GM23248 (cell line): ENCODE measurements around the gene B4GALNT1. TPM values are rescaled to one million over a fixed set of nuclear protein-coding genes. Genes with fewer than 3 reads are reported as not detected.
A peak's percentile ranks its signal among the peaks of the same experiment; 100 is the strongest.

Experiments used
- DNase-seq: peaks from one replicate; pipeline ENCODE4 v3.0.0-alpha.2; 2015
- H2AFZ ChIP-seq: fragments of 200-600 bp; sonication (generic); 2 replicates; pipeline ENCODE4 v1.6.1; 2016; ENCODE audit warnings: antibody characterized with exemption
- H3F3A ChIP-seq: fragments of 200-600 bp; sonication (generic); 2 replicates; pipeline ENCODE4 v1.6.1; 2016; ENCODE audit warnings: mild to moderate bottlenecking, antibody characterized with exemption, mixed run types; ENCODE audit not compliant: insufficient read depth
- H3K27ac ChIP-seq: fragments of 200-600 bp; sonication (generic); 2 replicates; pipeline ENCODE4 v1.5.1; 2016; ENCODE audit warnings: mild to moderate bottlenecking
- H3K27me3 ChIP-seq: fragments of 200-600 bp; sonication (generic); replicated peaks from 2 replicates; pipeline ENCODE4 v1.6.1; 2016; ENCODE audit warnings: mild to moderate bottlenecking; ENCODE audit not compliant: insufficient read depth
- H3K36me3 ChIP-seq: fragments of 200-600 bp; sonication (generic); 2 replicates; pipeline ENCODE4 v1.6.1; 2016; ENCODE audit warnings: low read depth, mild to moderate bottlenecking
- H3K4me1 ChIP-seq: fragments of 200-600 bp; sonication (generic); 2 replicates; pipeline ENCODE4 v1.6.1; 2016; ENCODE audit warnings: mild to moderate bottlenecking; ENCODE audit not compliant: insufficient read depth
- H3K4me2 ChIP-seq: fragments of 200-600 bp; sonication (generic); one replicate; pipeline ENCODE4 v1.6.1; 2016; ENCODE audit warnings: mild to moderate bottlenecking; ENCODE audit not compliant: unreplicated experiment
- H3K4me3 ChIP-seq: fragments of 200-600 bp; sonication (generic); 2 replicates; pipeline ENCODE4 v1.5.1; 2016; ENCODE audit warnings: mild to moderate bottlenecking
- H3K79me2 ChIP-seq: fragments of 200-600 bp; sonication (generic); 2 replicates; pipeline ENCODE4 v1.6.1; 2016; ENCODE audit warnings: mild to moderate bottlenecking; ENCODE audit not compliant: insufficient read depth
- H3K9ac ChIP-seq: fragments of 200-600 bp; sonication (generic); 2 replicates; pipeline ENCODE4 v1.6.1; 2016; ENCODE audit warnings: mild to moderate bottlenecking
- H3K9me2 ChIP-seq: fragments of 200-600 bp; sonication (generic); 2 replicates; pipeline ENCODE4 v1.6.1; 2016; ENCODE audit warnings: mixed run types, mild to moderate bottlenecking, moderate library complexity; ENCODE audit not compliant: insufficient read depth
- H3K9me3 ChIP-seq: fragments of 200-600 bp; sonication (generic); one replicate; pipeline ENCODE4 v1.6.1; 2017; ENCODE audit warnings: low read depth
- H4K20me1 ChIP-seq: fragments of 200-600 bp; sonication (generic); 2 replicates; pipeline ENCODE4 v1.6.0; 2016; ENCODE audit not compliant: insufficient read depth
- EZH2 ChIP-seq: fragments of 200-600 bp; sonication (generic); IDR thresholded peaks from 2 replicates; pipeline ENCODE4 v1.6.1; 2018; ENCODE audit warnings: antibody characterized with exemption, mild to moderate bottlenecking; ENCODE audit not compliant: insufficient read depth, poor library complexity, severe bottlenecking
- EZH2phosphoT487 ChIP-seq: fragments of 200-600 bp; sonication (generic); IDR thresholded peaks from 2 replicates; pipeline ENCODE4 v1.6.1; 2018; ENCODE audit warnings: antibody characterized with exemption, moderate library complexity, mild to moderate bottlenecking, low read depth; ENCODE audit not compliant: insufficient read depth
- WGBS, 2 experiments: methylation state at CpG; one replicate each; pipeline ENCODE4 v1.1.6; 2015 to 2017; ENCODE audit warnings: low lambda C conversion rate in 2 of 2, low coverage in 1 of 2; ENCODE audit errors: missing lambda C conversion rate in 2 of 2; 5-methylcytosine and 5-hydroxymethylcytosine counted together
- in situ Hi-C: fragments of 300-500 bp; cut with MboI; formaldehyde crosslinking; loops from 2 replicates; pipeline ENCODE4 v1.15.0; 2020
- polyA plus RNA-seq: library from polyadenylated mRNA; unstranded; fragments of >200 nt; fragmentation: Nextera tagmentation; extraction: Ambion mirVana; gene quantifications from 2 replicates; pipeline ENCODE4 v1.2.1, GENCODE V29; 2016
- total RNA-seq: library from RNA; depleted of rRNA; stranded (reverse); fragments of >200 nt; shearing (Covaris generic); gene quantifications from 2 replicates; pipeline ENCODE4 v1.2.3, GENCODE V29; 2014

The B4GALNT1 gene
- total and polyA plus RNA-seq, 2 experiments from 2014 or later, result 5.4 to 8.6 TPM

DNA sequence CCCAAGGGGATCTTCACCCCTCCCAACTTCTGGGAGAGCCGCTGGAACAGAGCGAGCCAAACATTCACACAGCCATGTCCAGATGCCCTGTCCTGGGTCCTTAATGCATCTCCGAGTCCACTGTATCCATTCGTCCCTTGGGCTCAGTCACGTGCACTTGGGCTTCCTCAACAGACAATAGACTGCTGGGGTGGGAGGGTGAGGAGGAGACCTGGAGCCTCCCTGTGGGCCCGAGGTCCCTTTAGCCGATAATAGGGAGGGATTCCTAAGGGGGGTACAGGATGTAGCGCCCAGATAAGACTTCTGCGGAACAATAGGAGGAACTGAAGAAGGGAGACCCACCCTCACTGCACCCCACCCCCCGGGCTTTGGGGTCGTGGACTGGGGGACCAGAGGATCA lies 15.1 kb downstream of the B4GALNT1 start:
- TF ChIP-seq EZH2, result no peak
- TF ChIP-seq EZH2phosphoT487, result no peak
- Histone ChIP-seq H3K36me3 (no peaks in the 10 kb centered on the region; the same call in 1 of the 2 replicates), H3K4me2 (no peak overlapping the region), H4K20me1 (no peaks in the 10 kb centered on the region), H3F3A (peaks cover 6% of the 10 kb centered on the region; the same call in 1 of the 2 replicates), H3K79me2 (no peaks in the 10 kb centered on the region), H3K4me1 (peaks cover 12% of the 10 kb centered on the region), H2AFZ (no peak overlapping the region), H3K27ac (no peak overlapping the region), H3K9me2 (no peaks in the 10 kb centered on the region), H3K27me3 (peaks cover 14% of the 10 kb centered on the region), H3K9me3 (no peaks in the 10 kb centered on the region), H3K9ac (no peak overlapping the region), H3K4me3 (no peak overlapping the region)
- 75 to 81% methylated on average over 11 of the region's 11 CpGs for WGBS, 2 experiments
- in situ Hi-C loops, result no loop called here
- no peak for DNase-seq

DNA sequence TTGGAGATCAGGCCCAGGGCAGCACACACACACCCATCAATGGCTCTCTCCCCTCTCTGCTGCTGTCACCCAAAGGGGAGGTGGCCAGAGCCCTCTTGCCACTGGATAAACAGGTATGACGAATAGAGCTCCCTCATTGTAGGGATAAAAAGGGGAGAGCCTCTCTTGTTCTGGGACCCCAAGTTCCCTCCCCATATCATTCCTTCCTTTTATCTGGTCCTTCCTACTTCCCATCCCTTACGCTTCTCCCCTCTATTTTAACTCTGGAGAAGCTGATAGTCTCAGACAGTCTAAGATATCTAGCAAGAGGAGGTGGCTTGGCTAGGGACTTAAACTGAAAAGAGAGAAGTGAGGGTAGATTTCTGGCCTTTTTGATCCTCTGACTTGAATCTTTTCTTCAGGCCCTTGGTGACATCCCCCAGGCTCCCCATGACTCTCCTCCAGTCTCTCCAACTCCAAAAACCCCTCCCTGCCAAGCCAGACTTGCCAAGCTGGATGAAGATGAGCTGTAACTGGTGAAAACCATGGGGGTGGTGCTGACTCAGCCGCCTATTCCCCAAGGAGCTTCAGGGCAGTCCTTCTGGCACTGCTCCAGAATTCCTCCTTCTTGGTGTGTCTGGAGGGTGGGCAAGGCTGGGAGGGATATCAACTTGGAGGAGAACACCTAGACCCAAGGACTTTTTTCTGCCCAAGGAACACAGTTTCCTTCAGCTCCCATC lies 16.5 kb downstream of the B4GALNT1 start:
- no peak overlapping the region for H3K9ac ChIP-seq
- in situ Hi-C loops, result no loop called here
- H2AFZ ChIP-seq, result no peak overlapping the region
- peak; percentile 90 for DNase-seq
- WGBS, 2 experiments, result 65 to 76% methylated on average over 3 of the region's 3 CpGs
- no peak for TF ChIP-seq EZH2phosphoT487
- TF ChIP-seq EZH2, result no peak
- no peak overlapping the region for H3K4me3 ChIP-seq
- no peaks in the 10 kb centered on the region for H3K79me2 ChIP-seq
- no peaks in the 10 kb centered on the region for H3K9me3 ChIP-seq
- H3K4me1 ChIP-seq, result peaks cover 18% of the 10 kb centered on the region
- no peak overlapping the region for H3K27ac ChIP-seq
- no peaks in the 10 kb centered on the region for H3K9me2 ChIP-seq
- H3K27me3 ChIP-seq, result peaks cover 13% of the 10 kb centered on the region
- H3K4me2 ChIP-seq, result no peak overlapping the region
- peaks cover 6% of the 10 kb centered on the region; the same call in 1 of the 2 replicates for H3F3A ChIP-seq
- H3K36me3 ChIP-seq, result no peaks in the 10 kb centered on the region; the same call in 1 of the 2 replicates
- no peaks in the 10 kb centered on the region for H4K20me1 ChIP-seq

DNA sequence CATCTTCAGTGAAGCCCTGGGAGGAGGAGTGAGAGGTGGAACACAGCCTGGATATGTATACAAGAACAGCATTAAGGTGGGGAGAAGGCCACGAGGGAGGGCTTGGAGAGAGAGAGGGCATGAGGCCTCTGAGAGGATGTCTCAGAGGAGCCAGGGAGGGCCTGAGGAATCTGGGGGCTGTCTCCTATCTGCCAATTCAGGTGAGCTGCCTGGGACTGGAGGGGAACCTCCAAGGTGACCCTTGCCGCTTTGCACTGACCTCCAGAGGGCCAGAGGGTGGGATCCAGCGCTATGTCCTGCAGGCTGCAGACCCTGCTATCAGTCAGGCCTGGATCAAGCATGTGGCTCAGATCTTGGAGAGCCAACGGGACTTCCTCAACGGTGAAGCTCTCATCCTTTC lies 17.4 kb downstream of the B4GALNT1 start:
- H3K4me3 ChIP-seq, result no peak overlapping the region
- no peaks in the 10 kb centered on the region for H3K9me2 ChIP-seq
- peaks cover 4% of the 10 kb centered on the region; the same call in 1 of the 2 replicates for H3K27me3 ChIP-seq
- H3K36me3 ChIP-seq, result no peaks in the 10 kb centered on the region; the same call in 1 of the 2 replicates
- 80 to 83% methylated on average over 5 of the region's 5 CpGs for WGBS, 2 experiments
- no peaks in the 10 kb centered on the region for H3K79me2 ChIP-seq
- H3K4me2 ChIP-seq, result no peak overlapping the region
- H3K9me3 ChIP-seq, result no peaks in the 10 kb centered on the region
- no peak overlapping the region for H3K27ac ChIP-seq
- H3F3A ChIP-seq, result peaks cover 6% of the 10 kb centered on the region; the same call in 1 of the 2 replicates
- no peak overlapping the region for H3K9ac ChIP-seq
- TF ChIP-seq EZH2, result no peak
- no peak for TF ChIP-seq EZH2phosphoT487
- DNase-seq, result no peak
- H4K20me1 ChIP-seq, result no peaks in the 10 kb centered on the region
- peaks cover 19% of the 10 kb centered on the region for H3K4me1 ChIP-seq
- no peak overlapping the region for H2AFZ ChIP-seq
- in situ Hi-C loops, result no loop called here

DNA sequence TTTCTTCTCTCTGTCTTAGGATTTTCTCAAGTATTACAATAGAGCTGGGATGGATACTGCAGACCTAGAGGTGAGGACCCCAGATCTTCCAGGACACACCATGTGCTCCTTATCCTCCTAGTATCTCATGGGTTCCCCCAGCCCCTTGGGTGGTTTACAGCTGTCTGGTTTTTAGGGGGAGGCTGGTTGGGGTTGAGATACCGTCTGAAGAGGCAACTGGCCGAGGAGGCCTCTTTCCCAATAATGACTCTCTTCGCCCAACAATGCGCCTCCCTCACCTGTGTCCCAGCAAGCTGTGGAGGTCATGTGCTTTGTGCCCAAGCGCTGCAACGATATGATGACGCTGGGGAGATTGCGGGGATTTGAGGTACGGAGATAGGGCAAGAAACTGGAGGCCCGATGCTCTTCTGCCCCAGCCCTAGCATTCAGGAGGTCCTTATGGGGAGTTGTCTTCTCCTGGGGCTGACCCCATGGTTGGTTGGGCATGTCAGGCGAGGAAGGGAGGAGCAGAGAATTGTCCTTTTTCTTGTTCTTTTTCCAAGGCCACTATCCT lies 18.0 kb downstream of the B4GALNT1 start:
- no peaks in the 10 kb centered on the region for H3K79me2 ChIP-seq
- H3K27ac ChIP-seq, result no peak overlapping the region
- no peaks in the 10 kb centered on the region for H3K27me3 ChIP-seq
- DNase-seq, result no peak
- H4K20me1 ChIP-seq, result no peaks in the 10 kb centered on the region
- H3K9ac ChIP-seq, result no peak overlapping the region
- no peaks in the 10 kb centered on the region for H3K9me2 ChIP-seq
- TF ChIP-seq EZH2phosphoT487, result no peak
- TF ChIP-seq EZH2, result no peak
- WGBS, 2 experiments, result 81 to 85% methylated on average over 11 of the region's 11 CpGs
- no peak overlapping the region for H2AFZ ChIP-seq
- H3K4me2 ChIP-seq, result no peak overlapping the region
- no peaks in the 10 kb centered on the region for H3K9me3 ChIP-seq
- H3K4me3 ChIP-seq, result no peak overlapping the region
- no peaks in the 10 kb centered on the region; the same call in 1 of the 2 replicates for H3K36me3 ChIP-seq
- peaks cover 6% of the 10 kb centered on the region; the same call in 1 of the 2 replicates for H3F3A ChIP-seq
- H3K4me1 ChIP-seq, result peaks cover 25% of the 10 kb centered on the region
- in situ Hi-C loops, result no loop called here
